K562 (cell line): Measurements from ENCODE around the gene CCDC187. TPM values are rescaled to one million over a fixed set of nuclear protein-coding genes. Genes with fewer than 3 reads are reported as not detected.

Experiments used
- ATAC-seq: fragments of 200-7000 bp; cut with Tn5 transposase; 3 replicates; pipeline ENCODE4 v1.9.1; 2020; ENCODE audit warnings: moderate library complexity
- BruUV-seq: library from RNA; stranded (reverse); fragments of 400-500 nt; replicated peaks from 2 replicates; lab custom pipeline; 2021; lab: Mats Ljungman, UMichigan
- CTCF ChIA-PET: fragments of 300-600 bp; formaldehyde crosslinking; extraction: SDS; loops from one replicate; lab custom pipeline; 2021; ENCODE audit warnings: low intra/inter-chr PET ratio; lab: Yijun Ruan, JAX
- POLR2A ChIA-PET: fragments of 300-600, 350-650 bp; sonication (Branson Sonifier 250); formaldehyde crosslinking; extraction: SDS; loops from one replicate; lab custom pipeline; 2021; ENCODE audit warnings: antibody characterized with exemption, inconsistent platforms; lab: Yijun Ruan, JAX
- DNase-seq, 4 experiments: peaks; one replicate each; pipeline versions ENCODE4 v3.0.0 to v3.0.0-alpha.2; 2011 to 2018; ENCODE audit warnings: low spot score in 3 of 4, mixed read lengths in 3 of 4; ENCODE audit errors: extremely low read depth in 1 of 4
- FAIRE-seq: peaks from 2 replicates; lab custom pipeline; 2011; peaks lifted over from hg19 to GRCh38; lab: Jason Lieb, UNC
- H2AFZ ChIP-seq: 2 replicates; pipeline ENCODE4 v1.6.0; 2011; ENCODE audit warnings: low read depth, low read length, control low read depth, inconsistent platforms
- H3K27ac ChIP-seq: fragments of 200-600 bp; 3 replicates; pipeline ENCODE4 v1.8.0; 2011; ENCODE audit warnings: low read depth, mild to moderate bottlenecking, control low read depth, inconsistent platforms, low read length, moderate library complexity, mixed read lengths; ENCODE audit errors: extremely low read depth
- H3K27me3 ChIP-seq, 2 experiments: fragments of 300-600 bp in 1 of 2; 2 replicates in 1 of 2; 3 replicates in 1 of 2; pipeline versions ENCODE4 v1.6.0 to v1.8.0; 2011; ENCODE audit warnings: inconsistent platforms in 2 of 2, low read length in 2 of 2, mild to moderate bottlenecking in 1 of 2, mixed read lengths in 1 of 2, moderate library complexity in 1 of 2; ENCODE audit not compliant: control insufficient read depth in 2 of 2, insufficient read depth in 2 of 2
- H3K36me3 ChIP-seq: fragments of 300-600 bp; 3 replicates; pipeline ENCODE4 v1.8.0; 2011; ENCODE audit warnings: mild to moderate bottlenecking, low read length, inconsistent platforms; ENCODE audit not compliant: control insufficient read depth, insufficient read depth
- H3K4me1 ChIP-seq, 2 experiments: fragments of 200-600 bp in 1 of 2; replicated peaks in 1 of 2; 2 replicates in 1 of 2; 3 replicates in 1 of 2; pipeline versions ENCODE4 v1.5.1 to v1.8.0; 2011; ENCODE audit warnings: inconsistent platforms in 2 of 2, low read length in 2 of 2, mild to moderate bottlenecking in 1 of 2, mixed read lengths in 1 of 2, moderate library complexity in 1 of 2; ENCODE audit not compliant: control insufficient read depth in 2 of 2, insufficient read depth in 2 of 2
- H3K4me2 ChIP-seq: 2 replicates; pipeline ENCODE4 v1.6.1; 2011; ENCODE audit warnings: low read length, control low read depth, inconsistent platforms, mixed read lengths; ENCODE audit not compliant: insufficient read depth
- H3K4me3 ChIP-seq: fragments of 200-600 bp; sonication (generic), shearing (Covaris generic); 2 replicates; pipeline ENCODE4 v1.5.1; 2016; ENCODE audit warnings: control low read depth, inconsistent platforms
- H3K79me2 ChIP-seq: fragments of 200-600 bp; 3 replicates; pipeline ENCODE4 v1.8.0; 2011; ENCODE audit warnings: low read length, inconsistent platforms; ENCODE audit not compliant: control insufficient read depth, insufficient read depth
- H3K9ac ChIP-seq, 2 experiments: 2 replicates each; pipeline versions ENCODE4 v1.6.0 to v1.6.1; 2011; ENCODE audit warnings: low read depth in 2 of 2, low read length in 2 of 2, control low read depth in 1 of 2, inconsistent platforms in 1 of 2, mild to moderate bottlenecking in 1 of 2, mixed read lengths in 1 of 2; ENCODE audit not compliant: insufficient read depth in 1 of 2
- H3K9me1 ChIP-seq: one replicate; pipeline ENCODE4 v1.6.0; 2011; ENCODE audit warnings: inconsistent platforms, mild to moderate bottlenecking, low read length, moderate library complexity; ENCODE audit not compliant: control insufficient read depth, insufficient read depth
- H3K9me3 ChIP-seq: replicated peaks from 2 replicates; pipeline ENCODE4 v1.5.1; 2011; ENCODE audit warnings: low read depth, low read length, inconsistent platforms; ENCODE audit not compliant: control insufficient read depth, insufficient read depth
- H4K20me1 ChIP-seq: replicated peaks from 2 replicates; pipeline ENCODE4 v1.6.1; 2011; ENCODE audit warnings: low read length, inconsistent platforms, mixed read lengths; ENCODE audit not compliant: control insufficient read depth, insufficient read depth
- CEBPZ ChIP-seq: fragments of 150-350 bp; IDR thresholded peaks from 2 replicates; pipeline ENCODE4 v1.6.1; 2014; ENCODE audit warnings: low read depth, mild to moderate bottlenecking, low read length, borderline replicate concordance
- CREB3L1 ChIP-seq: fragments of 450-650 bp; IDR thresholded peaks from 2 replicates; pipeline ENCODE4 v1.6.1; 2014; ENCODE audit warnings: low read depth, mild to moderate bottlenecking, moderate library complexity, borderline replicate concordance
- CREM ChIP-seq: IDR thresholded peaks from 2 replicates; pipeline ENCODE4 v1.6.1; 2014; ENCODE audit warnings: antibody characterized with exemption, low read depth
- FOSL1 ChIP-seq: fragments of 200-800 bp; sonication (Bioruptor generic); conservative IDR thresholded peaks from 2 replicates; pipeline ENCODE4 v1.6.1; 2016; ENCODE audit warnings: missing genetic modification characterization, missing compliant biosample characterization
- HEY1 ChIP-seq: fragments of 250-450 bp; sonication (Bioruptor Pico); IDR thresholded peaks from 2 replicates; pipeline ENCODE4 v1.5.0; 2020; ENCODE audit warnings: mild to moderate bottlenecking, moderate library complexity, borderline replicate concordance
- JUND ChIP-seq, 2 experiments: IDR thresholded peaks; 2 replicates in 1 of 2; 3 replicates in 1 of 2; pipeline ENCODE4 v1.6.1; 2011; ENCODE audit warnings: borderline replicate concordance in 2 of 2, low read depth in 2 of 2, low read length in 2 of 2, improper control_type of control experiment in 1 of 2, missing biosample characterization in 1 of 2, missing genetic modification characterization in 1 of 2, missing genetic modification reagents in 1 of 2
- NRF1 ChIP-seq, 2 experiments: fragments of 450-650 bp; IDR thresholded peaks in 1 of 2; conservative IDR thresholded peaks in 1 of 2; 2 replicates each; pipeline ENCODE4 v1.6.1; 2014; ENCODE audit warnings: mild to moderate bottlenecking in 2 of 2
- RBM34 ChIP-seq: fragments of 200-400 bp; formaldehyde crosslinking; IDR thresholded peaks from 2 replicates; pipeline ENCODE4 v1.6.1; 2018; ENCODE audit warnings: low read length, borderline replicate concordance; ENCODE audit not compliant: insufficient read depth
- RHOXF2B ChIP-seq: fragments of 250-450 bp; sonication (Bioruptor Pico); conservative IDR thresholded peaks from 2 replicates; pipeline ENCODE4 v1.5.1; 2021
- SMC3 ChIP-seq: conservative IDR thresholded peaks from 2 replicates; pipeline ENCODE4 v1.6.1; 2011; ENCODE audit warnings: low read depth, low read length, improper control_type of control experiment; ENCODE audit not compliant: insufficient read depth
- SP2 ChIP-seq: IDR thresholded peaks from 2 replicates; pipeline ENCODE4 v1.6.1; 2011; ENCODE audit warnings: mild to moderate bottlenecking, low read depth, low read length, moderate library complexity; ENCODE audit not compliant: poor library complexity, severe bottlenecking; ENCODE audit errors: extremely low read depth
- TCFL5 ChIP-seq: fragments of 250-450 bp; sonication (Bioruptor Pico); conservative IDR thresholded peaks from 2 replicates; pipeline ENCODE4 v1.6.1; 2021; ENCODE audit warnings: mild to moderate bottlenecking, moderate library complexity, matching md5 sums
- WGBS: fragments of 100-300 bp; shearing (Covaris generic); methylation state at CpG from one replicate; pipeline ENCODE4 v1.1.6; 2016; ENCODE audit warnings: low coverage, mixed read lengths; ENCODE audit not compliant: insufficient coverage; ENCODE audit errors: missing lambda C conversion rate; 5-methylcytosine and 5-hydroxymethylcytosine counted together
- in situ Hi-C: fragments of 300-500 bp; cut with MboI; formaldehyde crosslinking; loops from 4 replicates; pipeline ENCODE4 v1.15.0; 2018; ENCODE audit warnings: inconsistent platforms, mixed read lengths
- intact Hi-C: fragments of 100-400 bp; cut with micrococcal nuclease; formaldehyde crosslinking; loops from 2 replicates; pipeline ENCODE4 v1.14.2; 2022
- polyA plus RNA-seq, 8 experiments: library from polyadenylated mRNA; depleted of rRNA in 4 of 8; stranded (reverse) in 5 of 8; unstranded in 3 of 8; fragments of >200 nt; fragmentation: Nextera tagmentation in 2 of 8; fragmentation: Illumina TruSeq in 1 of 8; extraction: Ambion mirVana in 2 of 8; extraction: Trizol in 1 of 8; gene quantifications; 2 replicates each; pipeline versions ENCODE4 v1.2.1 to v1.2.3, GENCODE V29; 2011 to 2014; ENCODE audit warnings: inconsistent platforms in 1 of 8, missing spikeins in 1 of 8
- total RNA-seq, 7 experiments: library from RNA; depleted of rRNA in 6 of 7; stranded (reverse); fragments of >200 nt in 6 of 7; fragmentation: Illumina TruSeq in 2 of 7; extraction: Trizol in 2 of 7; gene quantifications; 2 replicates each; pipeline versions ENCODE4 v1.2.1 to v1.2.3, GENCODE V29; 2011 to 2021; ENCODE audit warnings: low replicate concordance in 1 of 7
- TF ChIP-seq, protein P1 (sequence below): fragments of 450-650 bp; formaldehyde crosslinking; IDR thresholded peaks from 2 replicates; pipeline ENCODE4 v1.4.0; 2020; ENCODE audit warnings: mild to moderate bottlenecking, mixed read lengths

CCDC187 gene
- total and polyA plus RNA-seq, 9 of the 15 experiments (the other 6 are each of a cell fraction or from before 2014, with no cell fraction given) = not detected

- ATAC-seq (no peak), FAIRE-seq (no peak), DNase-seq (peak in 1 of 4 experiments; percentile 23)
- Histone ChIP-seq H2AFZ (no peak overlapping the region), H3K27me3 (no peaks in the 10 kb centered on the region), H3K4me3 (no peak overlapping the region), H3K79me2 (peaks cover 58% of the 10 kb centered on the region), H3K4me2 (no peak overlapping the region), H3K9ac (peak overlapping the region in 1 of 2 experiments; percentile 19; a peak in 1 of 4 replicates), H4K20me1 (peaks cover 31% of the 10 kb centered on the region), H3K27ac (no peak overlapping the region), H3K9me1 (peaks cover 4% of the 10 kb centered on the region), H3K36me3 (peaks cover 58% of the 10 kb centered on the region), H3K4me1 (peaks cover 27 to 56% of the 10 kb centered on the region in 2 experiments), H3K9me3 (no peaks in the 10 kb centered on the region)
- CTCF ChIA-PET = interaction anchor here (0.6 kb wide), 1 partner anchor 614 kb away, joined by 3 read pairs; the partner anchor contains the start of gene AJM1
- intact Hi-C loops (no loop called here), in situ Hi-C loops (no loop called here)
- POLR2A ChIA-PET = interaction anchor here (0.7 to 1.0 kb wide), 3 partner anchors 12 to 23 kb away, joined by 3 to 4 read pairs (median 3); no protein-coding TSS in a partner anchor
- no TSS peak for BruUV-seq
- WGBS = 64% methylated on average over 18 of the region's 18 CpGs
- TF ChIP-seq SMC3 = no peak
- no peak for TF ChIP-seq HEY1
- TF ChIP-seq TCFL5 (CRISPR knock-in tag) = no peak
- peak; percentile 84 for TF ChIP-seq FOSL1 (tag)
- TF ChIP-seq JUND (IDR thresholded peaks at IDR 0.05; ENCODE audit: borderline replicate concordance, low read depth, low read length) = peak; percentile 74; the same call in 1 of the 2 replicates
- TF ChIP-seq JUND (tag; IDR thresholded peaks at IDR 0.05; ENCODE audit: borderline replicate concordance, low read depth, low read length) = no peak
- no peak for TF ChIP-seq RHOXF2B (CRISPR knock-in tag)
- no peak for TF ChIP-seq SP2
- TF ChIP-seq CREM = peak; percentile 24; the same call in 1 of the 2 replicates
- TF ChIP-seq, protein P1, sequence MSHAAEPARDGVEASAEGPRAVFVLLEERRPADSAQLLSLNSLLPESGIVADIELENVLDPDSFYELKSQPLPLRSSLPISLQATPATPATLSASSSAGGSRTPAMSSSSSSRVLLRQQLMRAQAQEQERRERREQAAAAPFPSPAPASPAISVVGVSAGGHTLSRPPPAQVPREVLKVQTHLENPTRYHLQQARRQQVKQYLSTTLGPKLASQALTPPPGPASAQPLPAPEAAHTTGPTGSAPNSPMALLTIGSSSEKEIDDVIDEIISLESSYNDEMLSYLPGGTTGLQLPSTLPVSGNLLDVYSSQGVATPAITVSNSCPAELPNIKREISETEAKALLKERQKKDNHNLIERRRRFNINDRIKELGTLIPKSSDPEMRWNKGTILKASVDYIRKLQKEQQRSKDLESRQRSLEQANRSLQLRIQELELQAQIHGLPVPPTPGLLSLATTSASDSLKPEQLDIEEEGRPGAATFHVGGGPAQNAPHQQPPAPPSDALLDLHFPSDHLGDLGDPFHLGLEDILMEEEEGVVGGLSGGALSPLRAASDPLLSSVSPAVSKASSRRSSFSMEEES (CRISPR knock-in tag) = no peak
- TF ChIP-seq CREB3L1 = 0 out of 2 replicates have a peak, but pooled peaks have one; percentile 37
- TF ChIP-seq CEBPZ = no peak
- TF ChIP-seq RBM34 = no peak
- no peak for TF ChIP-seq NRF1 (conservative IDR thresholded peaks at IDR 0.05 in 1 of 2, IDR thresholded peaks at IDR 0.05 in 1 of 2)
These were observed 75.6 kb downstream of the CCDC187 start for GRCh38 chr9:136228107-136228875.
